Measurements from ENCODE around the gene TRRAP. TPM values are rescaled to one million over a fixed set of nuclear protein-coding genes. Genes with fewer than 3 reads are reported as not detected.

TRRAP gene
- total RNA-seq, 2 donors from 2014 or later = 70.1 to 77.2 TPM

DNA sequence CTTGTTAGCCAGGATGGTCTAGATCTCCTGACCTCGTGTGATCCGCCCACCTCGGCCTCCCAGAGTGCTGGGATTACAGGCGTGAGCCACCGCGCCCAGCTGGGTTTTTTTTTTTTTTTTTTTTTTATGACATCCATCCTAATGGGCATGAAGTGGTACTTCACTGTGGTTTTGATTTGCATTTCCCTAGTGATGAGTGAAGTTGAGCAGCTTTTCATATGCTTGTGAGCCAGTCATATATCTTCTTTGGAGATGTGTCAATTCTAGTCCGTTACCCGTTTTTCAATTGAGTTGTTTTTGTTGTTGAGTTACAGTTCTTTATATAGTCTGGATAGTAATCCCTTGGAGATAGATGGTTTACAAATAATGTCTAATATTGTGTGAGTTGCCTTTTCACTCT is 137.9 kb downstream of the TRRAP start:
- H3K27ac Mint-ChIP-seq = peak overlapping the region; percentile 21
- no peak overlapping the region for H3K4me3 Mint-ChIP-seq
- peaks cover 5% of the 10 kb centered on the region for H3K36me3 Mint-ChIP-seq (ENCODE audit: low read depth)

DNA sequence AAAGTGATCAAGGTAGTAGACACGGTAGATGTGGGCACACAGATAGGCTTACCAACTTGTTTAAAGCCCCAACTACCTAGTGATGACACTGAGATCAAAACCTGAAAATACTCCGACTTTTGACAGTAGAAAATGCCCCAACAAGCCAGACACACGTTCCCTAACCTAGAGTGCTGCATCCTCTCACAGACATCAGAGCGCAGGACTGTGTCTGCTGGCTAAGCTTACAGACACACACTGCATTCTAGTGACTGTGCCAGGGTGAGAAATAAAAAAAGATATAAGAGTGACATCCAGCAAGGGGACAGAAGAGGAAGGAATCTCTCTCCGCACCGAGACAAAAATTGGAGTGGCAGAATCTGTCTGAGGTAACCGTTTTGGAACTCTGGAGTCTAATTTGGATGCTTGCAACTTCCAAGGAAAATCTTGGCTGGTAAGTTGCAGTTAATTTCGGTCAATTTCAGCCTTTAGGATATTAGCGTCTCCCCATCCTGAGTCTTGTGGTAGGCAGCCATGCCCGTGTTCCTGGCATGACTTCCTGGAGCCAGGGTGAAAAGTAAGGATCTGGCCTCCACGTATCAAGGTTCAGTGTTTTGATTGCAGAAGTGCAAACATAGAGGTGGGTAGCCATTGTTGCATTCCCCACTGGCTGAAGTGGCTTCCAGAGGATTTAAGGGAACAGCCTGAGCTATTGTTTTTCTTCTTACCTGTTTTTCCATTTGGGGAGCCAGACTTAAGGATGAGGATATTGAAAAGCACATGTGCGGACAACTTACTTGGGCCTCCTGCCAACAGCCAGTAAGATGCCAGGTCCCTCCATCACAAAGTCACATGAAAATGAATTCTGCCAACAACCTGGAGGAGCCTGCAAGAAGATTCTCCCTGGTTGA is 141.4 kb downstream of the TRRAP start:
- peaks cover 23% of the 10 kb centered on the region for H3K4me1 Mint-ChIP-seq
- H3K9me3 ChIP-seq (ENCODE audit: control insufficient read depth, low read length, poor library complexity, severe bottlenecking) = no peaks in the 10 kb centered on the region
- H3K27ac Mint-ChIP-seq = peak overlapping the region; percentile 67
- DNase-seq (no peak), ATAC-seq (no peak)
- H3K4me3 Mint-ChIP-seq = no peak overlapping the region
- H3K36me3 Mint-ChIP-seq (ENCODE audit: low read depth) = peaks cover 6% of the 10 kb centered on the region
- H3K27me3 Mint-ChIP-seq = no peaks in the 10 kb centered on the region

More for the DNA sequence above, 137.9 kb downstream of the TRRAP start:
- ATAC-seq (no peak), DNase-seq (no peak)
- H3K4me1 Mint-ChIP-seq = peaks cover 9% of the 10 kb centered on the region
- no peaks in the 10 kb centered on the region for H3K9me3 ChIP-seq (ENCODE audit: control insufficient read depth, low read length, poor library complexity, severe bottlenecking)
- H3K27me3 Mint-ChIP-seq = no peaks in the 10 kb centered on the region

DNA sequence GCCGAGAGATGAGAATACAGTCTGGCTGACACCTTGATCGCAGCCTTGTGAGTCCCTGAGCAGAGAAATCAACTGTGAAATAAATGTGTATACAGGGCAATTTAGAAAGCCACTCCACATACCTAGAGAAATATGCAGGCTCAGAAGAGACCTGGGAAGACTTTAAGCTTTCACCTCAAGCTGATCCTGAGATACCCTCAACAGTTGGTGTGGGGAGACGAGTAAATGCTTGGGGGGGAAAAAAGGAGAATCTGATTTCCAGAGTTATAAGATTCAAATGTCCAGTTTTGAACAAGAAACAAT is 142.0 kb downstream of the TRRAP start:
- H3K27ac Mint-ChIP-seq = no peak overlapping the region
- H3K27me3 Mint-ChIP-seq = no peaks in the 10 kb centered on the region
- no peak for ATAC-seq
- no peak for DNase-seq
- H3K9me3 ChIP-seq (ENCODE audit: control insufficient read depth, low read length, poor library complexity, severe bottlenecking) = no peaks in the 10 kb centered on the region
- H3K4me1 Mint-ChIP-seq = peaks cover 23% of the 10 kb centered on the region
- no peak overlapping the region for H3K4me3 Mint-ChIP-seq
- H3K36me3 Mint-ChIP-seq (ENCODE audit: low read depth) = peaks cover 2% of the 10 kb centered on the region

DNA sequence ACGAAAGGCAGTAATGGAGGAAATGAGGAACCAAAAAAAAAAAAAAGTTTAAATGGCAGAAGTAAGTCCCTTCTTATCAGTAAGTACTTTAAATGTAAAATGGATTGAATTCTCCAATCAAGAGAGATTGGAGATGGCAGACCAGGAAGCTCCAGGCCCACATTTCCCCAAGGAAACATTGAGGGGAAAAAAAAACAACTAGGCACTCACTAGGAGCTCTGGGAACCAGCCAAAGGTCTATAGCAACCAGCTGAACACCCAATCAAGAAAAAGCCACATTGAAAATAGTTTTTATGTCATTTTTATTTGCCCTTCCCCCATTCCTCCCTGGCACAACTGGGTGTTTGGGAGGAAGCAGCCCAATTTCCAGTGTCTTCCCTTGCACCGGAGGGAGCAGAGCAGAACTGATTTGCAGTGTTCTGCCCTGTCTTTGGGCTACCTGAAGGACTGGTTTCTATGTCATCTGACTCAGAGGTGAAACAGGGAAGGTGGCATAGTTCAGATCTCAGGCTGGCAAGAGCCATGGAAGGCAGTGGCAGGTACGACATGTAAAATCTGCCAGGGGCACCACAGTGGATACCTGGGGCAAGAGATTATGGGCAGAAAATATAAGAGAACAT is 143.7 kb downstream of the TRRAP start:
- no peak overlapping the region for H3K27ac Mint-ChIP-seq
- H3K4me1 Mint-ChIP-seq = peaks cover 16% of the 10 kb centered on the region
- ATAC-seq (no peak), DNase-seq (no peak)
- H3K36me3 Mint-ChIP-seq (ENCODE audit: low read depth) = peaks cover 2% of the 10 kb centered on the region
- no peak overlapping the region for H3K4me3 Mint-ChIP-seq
- no peaks in the 10 kb centered on the region for H3K27me3 Mint-ChIP-seq
- H3K9me3 ChIP-seq (ENCODE audit: control insufficient read depth, low read length, poor library complexity, severe bottlenecking) = no peaks in the 10 kb centered on the region

DNA sequence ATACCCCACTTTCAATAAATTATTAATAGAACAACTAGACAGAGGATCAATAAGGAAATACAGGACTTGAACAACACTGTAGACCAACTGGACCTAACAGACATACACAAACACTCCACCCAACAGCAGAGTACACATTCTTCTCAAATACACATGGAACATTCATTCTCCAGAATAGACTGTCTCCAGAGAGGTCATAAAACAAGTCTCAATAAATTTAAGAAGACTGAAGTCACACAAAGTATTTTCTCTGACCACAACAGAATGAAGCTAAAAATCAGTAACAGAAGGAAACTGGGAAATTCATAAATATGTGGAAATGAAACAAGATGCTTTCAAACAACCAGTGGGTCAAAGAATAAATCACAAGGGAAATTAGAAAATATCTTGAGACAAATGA is 145.7 kb downstream of the TRRAP start:
- DNase-seq = no peak
- Mint-ChIP-seq H3K27ac (peak overlapping the region; percentile 61), H3K36me3 (ENCODE audit: low read depth) (peaks cover 2% of the 10 kb centered on the region), H3K4me3 (no peak overlapping the region), H3K27me3 (no peaks in the 10 kb centered on the region), H3K4me1 (peaks cover 20% of the 10 kb centered on the region)
- ATAC-seq = no peak
- H3K9me3 ChIP-seq (ENCODE audit: control insufficient read depth, low read length, poor library complexity, severe bottlenecking) = no peaks in the 10 kb centered on the region

DNA sequence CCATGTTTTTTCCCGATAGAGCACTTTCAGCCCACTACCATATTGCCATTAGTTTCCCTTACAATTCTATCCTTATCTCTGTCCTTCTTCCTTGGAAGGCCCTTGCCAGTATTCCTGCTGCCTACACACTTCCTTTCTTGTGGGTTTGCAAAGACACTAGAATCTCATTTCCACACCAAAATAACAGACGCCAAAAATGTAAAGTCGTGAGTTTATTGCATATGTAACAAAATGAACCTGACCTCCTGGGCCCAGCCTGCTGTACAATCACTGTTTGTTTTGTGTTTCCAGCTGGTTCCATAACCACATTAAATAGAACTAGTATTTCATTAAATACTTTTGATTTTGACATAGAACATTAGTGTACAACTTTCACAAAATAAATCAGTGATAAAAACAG is 148.9 kb downstream of the TRRAP start:
- DNase-seq (no peak), ATAC-seq (no peak)
- Mint-ChIP-seq H3K4me3 (no peak overlapping the region), H3K36me3 (ENCODE audit: low read depth) (peaks cover 2% of the 10 kb centered on the region), H3K27me3 (no peaks in the 10 kb centered on the region), H3K27ac (no peak overlapping the region), H3K4me1 (peaks cover 14% of the 10 kb centered on the region)
- H3K9me3 ChIP-seq (ENCODE audit: control insufficient read depth, low read length, poor library complexity, severe bottlenecking) = no peaks in the 10 kb centered on the region

DNA sequence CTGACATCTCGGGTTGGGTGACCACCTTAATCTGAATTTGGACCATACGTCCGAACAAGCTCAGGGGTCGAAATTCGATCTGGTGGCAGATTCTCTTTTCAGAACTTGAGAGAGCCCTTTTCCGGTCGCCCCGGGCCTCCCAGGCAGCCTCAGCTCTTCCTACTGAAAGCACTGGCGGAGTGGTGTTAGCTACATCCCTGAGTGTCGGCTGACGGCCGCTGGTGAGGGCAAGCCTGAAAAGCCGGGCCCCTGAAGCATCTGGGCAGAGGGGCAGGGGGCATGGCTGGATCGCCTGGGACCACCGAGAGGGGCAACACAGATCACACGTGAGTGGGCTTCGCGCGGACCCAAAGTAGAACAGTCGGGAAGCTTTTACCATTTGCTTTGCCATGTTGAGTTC is 149.5 kb downstream of the TRRAP start:
- Mint-ChIP-seq H3K27ac (no peak overlapping the region), H3K4me3 (no peak overlapping the region), H3K36me3 (ENCODE audit: low read depth) (peaks cover 2% of the 10 kb centered on the region), H3K27me3 (no peaks in the 10 kb centered on the region), H3K4me1 (peaks cover 14% of the 10 kb centered on the region)
- H3K9me3 ChIP-seq (ENCODE audit: control insufficient read depth, low read length, poor library complexity, severe bottlenecking) = no peaks in the 10 kb centered on the region
- no peak for ATAC-seq
- no peak for DNase-seq

DNA sequence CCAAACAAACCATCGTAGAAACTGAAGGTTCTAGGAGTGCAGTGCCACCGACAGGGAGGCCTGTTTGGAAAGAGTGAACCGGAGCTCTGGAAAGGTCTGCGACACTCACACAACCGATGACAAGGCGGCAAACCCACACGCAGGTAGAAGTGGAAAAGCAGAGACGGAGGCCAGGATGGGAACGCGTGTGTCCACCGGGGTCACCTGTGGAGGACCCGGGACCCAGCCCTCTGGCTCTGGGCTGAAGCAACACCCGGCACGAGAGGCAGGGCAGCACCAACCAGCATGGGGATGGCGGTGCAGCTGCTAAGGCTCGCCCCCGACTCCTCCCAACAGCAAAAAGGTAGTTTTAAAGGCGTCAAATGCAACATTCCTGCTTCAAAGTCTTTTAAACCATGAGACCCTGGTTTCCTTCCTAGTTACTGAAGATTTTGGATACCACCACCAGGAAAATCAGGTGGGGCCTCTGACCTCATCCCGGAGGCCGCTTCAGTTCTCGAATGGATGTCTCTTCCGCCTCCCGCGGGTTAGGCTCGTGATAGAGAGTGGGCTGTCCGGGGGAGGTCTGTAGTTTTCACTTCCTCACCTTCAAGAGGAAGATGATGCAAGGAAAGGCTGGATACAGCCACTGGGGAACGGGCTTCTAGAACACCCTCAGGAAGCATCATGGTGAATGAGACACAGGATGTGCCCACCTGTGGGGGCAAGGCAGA is 150.1 kb downstream of the TRRAP start:
- no peaks in the 10 kb centered on the region for H3K9me3 ChIP-seq (ENCODE audit: control insufficient read depth, low read length, poor library complexity, severe bottlenecking)
- Mint-ChIP-seq H3K27me3 (no peaks in the 10 kb centered on the region), H3K36me3 (ENCODE audit: low read depth) (peaks cover under 1% of the 10 kb centered on the region), H3K4me3 (no peak overlapping the region), H3K27ac (no peak overlapping the region), H3K4me1 (peaks cover 10% of the 10 kb centered on the region)
- DNase-seq (no peak), ATAC-seq (no peak)

DNA sequence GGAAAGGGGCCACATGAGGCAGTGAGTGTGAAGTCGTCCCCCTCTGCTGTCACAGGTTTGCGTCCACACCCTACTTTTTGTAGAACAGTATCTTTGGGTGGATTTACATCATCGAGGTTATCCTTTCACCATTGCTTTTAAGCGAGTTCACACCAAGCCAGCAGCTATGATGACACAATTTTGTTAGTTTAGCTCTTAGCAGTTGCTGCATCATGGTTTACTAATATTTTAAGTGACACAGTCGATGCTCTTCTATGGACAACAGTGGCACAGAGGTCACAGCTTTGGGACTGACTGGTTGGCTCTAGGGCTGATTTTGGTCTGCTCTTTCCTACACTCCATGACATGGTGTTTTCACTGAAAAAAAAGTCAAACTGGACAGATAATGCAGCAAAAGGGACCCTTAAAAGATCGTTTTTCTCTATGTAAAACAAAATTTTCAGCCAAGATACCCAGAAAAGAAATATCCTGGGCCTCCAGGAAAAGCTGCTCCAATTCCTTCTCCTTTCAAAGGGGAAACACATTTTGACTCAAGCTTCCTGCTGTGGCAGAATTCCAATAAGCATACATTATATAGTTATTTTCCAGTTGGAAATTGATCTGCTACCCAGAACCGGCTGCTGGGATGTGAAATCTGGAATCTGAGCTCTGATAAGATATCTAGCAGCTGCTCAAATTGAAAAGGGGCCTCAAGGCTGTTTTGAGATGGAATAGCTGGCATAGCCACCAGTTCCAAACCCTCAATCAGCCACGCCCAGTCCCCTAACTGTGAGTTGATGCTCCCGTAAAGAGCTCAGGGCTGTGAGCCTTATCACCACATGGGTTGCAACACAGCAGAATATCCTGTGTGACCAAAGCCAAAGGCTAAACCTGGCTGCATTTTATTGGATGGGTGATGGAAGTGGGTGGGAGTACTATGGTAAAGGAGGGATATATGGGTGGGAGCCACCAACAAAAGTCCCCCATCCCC is 151.4 kb downstream of the TRRAP start:
- DNase-seq (no peak), ATAC-seq (no peak)
- H3K27me3 Mint-ChIP-seq = no peaks in the 10 kb centered on the region
- peaks cover 1% of the 10 kb centered on the region for H3K36me3 Mint-ChIP-seq (ENCODE audit: low read depth)
- no peaks in the 10 kb centered on the region for H3K9me3 ChIP-seq (ENCODE audit: control insufficient read depth, low read length, poor library complexity, severe bottlenecking)
- H3K4me3 Mint-ChIP-seq = no peak overlapping the region
- H3K4me1 Mint-ChIP-seq = peaks cover 5% of the 10 kb centered on the region
- no peak overlapping the region for H3K27ac Mint-ChIP-seq

DNA sequence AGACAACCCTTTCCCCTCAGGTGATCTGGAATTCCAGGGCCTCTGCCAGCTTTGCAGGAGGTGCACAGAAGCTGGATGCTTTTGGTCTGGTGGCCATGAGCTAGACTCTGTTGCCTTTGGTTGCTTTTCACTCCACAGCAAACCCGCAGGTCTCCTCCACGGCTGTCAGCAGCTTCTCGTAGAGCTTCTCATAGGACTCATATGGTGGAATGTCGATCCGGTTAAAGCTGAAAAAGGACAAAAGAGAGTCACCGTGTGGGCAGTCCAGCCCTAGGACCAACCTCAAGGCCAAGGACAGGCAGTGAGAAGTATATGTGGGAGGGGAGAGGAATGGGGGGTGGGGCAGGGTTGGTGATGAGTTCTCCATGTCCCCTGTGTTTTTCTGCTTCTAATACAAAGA is 152.1 kb downstream of the TRRAP start:
- ATAC-seq (no peak), DNase-seq (no peak)
- H3K27me3 Mint-ChIP-seq = no peaks in the 10 kb centered on the region
- H3K9me3 ChIP-seq (ENCODE audit: control insufficient read depth, low read length, poor library complexity, severe bottlenecking) = no peaks in the 10 kb centered on the region
- peaks cover 4% of the 10 kb centered on the region for H3K4me1 Mint-ChIP-seq
- peaks cover 3% of the 10 kb centered on the region for H3K36me3 Mint-ChIP-seq (ENCODE audit: low read depth)
- H3K27ac Mint-ChIP-seq = no peak overlapping the region
- H3K4me3 Mint-ChIP-seq = no peak overlapping the region

DNA sequence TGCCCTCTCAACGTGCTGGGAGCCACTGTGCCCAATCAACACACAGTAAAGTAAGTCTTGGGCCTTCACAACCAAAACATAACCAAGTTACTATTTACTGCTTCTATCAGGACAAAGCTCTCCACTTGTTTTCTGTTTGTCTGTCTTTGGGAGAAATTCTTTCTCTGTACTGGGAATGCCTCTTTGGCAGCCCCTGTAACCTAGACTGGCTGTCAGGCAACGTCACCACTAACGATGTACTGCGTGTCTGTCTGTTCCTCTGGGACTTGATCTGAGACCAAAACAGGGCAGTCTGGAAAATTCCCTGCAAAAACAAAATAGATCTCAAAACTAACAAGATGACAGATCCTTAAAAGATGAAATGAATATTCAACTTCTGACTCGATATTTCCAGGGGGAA is 152.6 kb downstream of the TRRAP start:
- Mint-ChIP-seq H3K27ac (no peak overlapping the region), H3K4me1 (peaks cover 4% of the 10 kb centered on the region), H3K4me3 (no peak overlapping the region), H3K27me3 (no peaks in the 10 kb centered on the region), H3K36me3 (ENCODE audit: low read depth) (peaks cover 3% of the 10 kb centered on the region)
- H3K9me3 ChIP-seq (ENCODE audit: control insufficient read depth, low read length, poor library complexity, severe bottlenecking) = no peaks in the 10 kb centered on the region
- ATAC-seq (no peak), DNase-seq (no peak)

DNA sequence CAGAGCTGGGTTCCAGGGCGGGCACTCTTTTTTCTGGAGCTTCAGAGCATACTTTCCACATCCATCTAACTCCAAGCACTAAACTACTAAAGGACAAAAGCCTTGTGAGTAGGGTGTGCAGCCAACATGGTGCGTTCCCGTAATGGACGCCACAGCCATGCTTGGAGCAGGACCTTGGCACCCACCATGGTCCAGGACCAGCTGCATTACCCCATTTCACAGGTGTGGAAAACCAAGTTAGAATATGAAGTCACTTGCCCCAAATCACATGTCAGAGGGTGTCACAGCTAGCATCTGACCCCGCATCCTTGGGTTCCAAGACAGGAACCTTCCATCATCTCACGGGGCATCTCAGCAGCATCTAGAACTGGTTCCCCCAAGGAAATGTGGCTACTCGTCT is 153.2 kb downstream of the TRRAP start:
- Mint-ChIP-seq H3K27ac (peak overlapping the region; percentile 37), H3K4me3 (no peak overlapping the region), H3K4me1 (peaks cover 4% of the 10 kb centered on the region), H3K27me3 (no peaks in the 10 kb centered on the region), H3K36me3 (ENCODE audit: low read depth) (peaks cover 3% of the 10 kb centered on the region)
- DNase-seq (no peak), ATAC-seq (no peak)
- no peaks in the 10 kb centered on the region for H3K9me3 ChIP-seq (ENCODE audit: control insufficient read depth, low read length, poor library complexity, severe bottlenecking)

DNA sequence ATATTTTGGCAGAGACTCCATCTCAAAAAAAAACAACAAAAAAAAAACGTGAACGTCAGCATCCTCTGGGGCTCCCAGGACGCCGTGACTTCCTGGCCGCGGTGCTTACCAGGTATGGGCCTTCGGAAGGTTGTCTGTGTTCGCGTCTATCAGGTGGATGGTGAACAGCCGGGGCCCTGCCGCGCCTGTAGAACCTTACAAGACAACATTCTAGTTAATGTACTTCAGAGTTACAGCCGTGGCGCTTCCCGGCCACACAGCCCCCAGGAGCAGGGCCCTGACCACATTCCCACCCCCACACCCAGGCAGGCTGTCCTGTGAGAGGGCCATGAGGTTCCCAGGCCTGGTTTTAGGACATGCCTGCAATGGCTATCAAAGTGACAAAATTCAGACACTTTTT is 154.6 kb downstream of the TRRAP start:
- Mint-ChIP-seq H3K27ac (no peak overlapping the region), H3K4me3 (no peak overlapping the region), H3K4me1 (peaks cover 2% of the 10 kb centered on the region), H3K27me3 (no peaks in the 10 kb centered on the region), H3K36me3 (ENCODE audit: low read depth) (peaks cover 3% of the 10 kb centered on the region)
- no peaks in the 10 kb centered on the region for H3K9me3 ChIP-seq (ENCODE audit: control insufficient read depth, low read length, poor library complexity, severe bottlenecking)
- no peak for DNase-seq
- ATAC-seq = no peak
